ENCODE data around the gene ANXA2R. TPM values are rescaled to one million over a fixed set of nuclear protein-coding genes. Genes with fewer than 3 reads are reported as not detected.

Gene ANXA2R
- total RNA-seq, 1 experiment from 2014 or later = 0.20 TPM

DNA sequence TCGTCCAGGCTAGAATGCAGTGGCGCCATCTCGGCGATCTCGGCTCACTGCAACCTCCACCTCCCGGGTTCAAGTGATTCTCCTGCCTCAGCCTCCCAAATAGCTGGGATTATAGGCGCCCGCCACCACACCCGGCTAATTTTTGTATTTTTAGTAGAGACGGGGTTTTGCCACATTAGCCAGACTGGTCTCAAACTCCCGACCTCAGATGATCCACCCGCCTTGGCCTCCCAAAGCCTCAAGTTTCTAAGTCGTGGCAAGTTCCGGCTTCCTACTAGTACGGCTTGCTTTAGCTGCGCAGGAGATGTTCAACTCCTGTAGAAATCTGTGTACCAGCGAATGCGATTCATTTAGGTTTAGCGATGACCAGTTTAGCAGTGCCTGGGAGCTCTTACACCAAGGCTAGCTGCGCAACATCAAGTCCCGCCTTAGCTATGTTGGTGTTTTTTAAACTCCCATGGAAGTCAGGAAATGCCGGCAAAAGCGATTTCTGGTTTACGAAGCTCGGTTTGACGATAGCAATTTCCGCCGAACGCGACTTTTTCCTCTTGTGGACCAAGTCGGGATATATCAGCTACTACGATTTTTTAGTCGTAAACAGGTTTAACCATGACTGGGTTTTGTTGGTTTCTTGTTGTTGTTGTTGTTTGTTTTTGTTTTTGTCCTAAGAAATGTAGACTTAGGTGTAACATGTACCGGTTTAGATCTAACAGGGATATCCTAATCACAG lies 46.4 kb downstream of the ANXA2R start:
- H2BK15ac ChIP-seq (ENCODE audit: low read depth, low read length) = no peak overlapping the region
- H4K20me1 ChIP-seq (ENCODE audit: control insufficient read depth, insufficient read depth, insufficient read length) = no peaks in the 10 kb centered on the region
- H3K9ac ChIP-seq (ENCODE audit: extremely low read depth, insufficient read length, low read length) = no peak overlapping the region
- WGBS (ENCODE audit: extremely low coverage, insufficient read length, low lambda C conversion rate) = no CpG with 5 or more reads among the region's 34 CpGs
- no peak overlapping the region for H4K5ac ChIP-seq (ENCODE audit: insufficient read length, low read depth, low read length)
- no peak overlapping the region for H3K4me2 ChIP-seq (ENCODE audit: insufficient read depth, insufficient read length, low read length)
- no peaks in the 10 kb centered on the region for H3K4me1 ChIP-seq (ENCODE audit: insufficient read depth, low read length)
- DNase-seq = peak; percentile 37
- no peak overlapping the region for H3K23ac ChIP-seq (ENCODE audit: insufficient read length, low read depth, low read length)
- no peak overlapping the region for H3K27ac Mint-ChIP-seq
- H2AFZ ChIP-seq (ENCODE audit: low read length) = no peak overlapping the region
- H2BK120ac ChIP-seq (ENCODE audit: low read depth, low read length, poor library complexity, severe bottlenecking) = no peak overlapping the region
- H3K27me3 ChIP-seq (ENCODE audit: insufficient read depth, low read length) = peaks cover 75% of the 10 kb centered on the region
- peaks cover 18 to 31% of the 10 kb centered on the region in 2 experiments for H3K9me3 Mint-ChIP-seq
- peaks cover 99% of the 10 kb centered on the region for H3K27me3 Mint-ChIP-seq (ENCODE audit: low read depth)
- no peak overlapping the region for H3T11ph ChIP-seq (ENCODE audit: low read length)
- peak overlapping the region in 1 of 2 experiments; percentile 44; a peak in 3 of 5 replicates for H3K4me3 Mint-ChIP-seq
- no peak overlapping the region for H3K18ac ChIP-seq (ENCODE audit: insufficient read length, low read depth, low read length)
- H3K79me2 ChIP-seq (ENCODE audit: insufficient read depth, low read length) = no peaks in the 10 kb centered on the region
- H3K27ac ChIP-seq (ENCODE audit: insufficient read length, low read depth, low read length) = no peak overlapping the region
- H3K23me2 ChIP-seq (ENCODE audit: insufficient read length, low read depth, low read length, poor library complexity, severe bottlenecking) = peaks cover 12% of the 10 kb centered on the region
- no peak overlapping the region for H3K14ac ChIP-seq (ENCODE audit: insufficient read depth, low read length)
- H3K36me3 Mint-ChIP-seq (ENCODE audit: insufficient read depth in 1 of 3, low read depth in 3 of 3) = peaks cover 0 to 7% (median 5%) of the 10 kb centered on the region in 3 experiments; a peak in 3 of 7 replicates
- no peaks in the 10 kb centered on the region for H3K79me1 ChIP-seq (ENCODE audit: insufficient read depth, low read depth, low read length, poor library complexity, severe bottlenecking)
- no peak overlapping the region for H2BK12ac ChIP-seq (ENCODE audit: insufficient read length, low read depth, low read length)
- H3K4me1 Mint-ChIP-seq = peaks cover 8 to 21% of the 10 kb centered on the region in 2 experiments
- H4K8ac ChIP-seq (replicated peaks; ENCODE audit: insufficient read length, low read depth, low read length) = no peak overlapping the region
- H3K4ac ChIP-seq (ENCODE audit: low read depth, low read length) = no peak overlapping the region
- H2BK20ac ChIP-seq (ENCODE audit: low read depth, low read length, poor library complexity, severe bottlenecking) = no peak overlapping the region
- H2AK5ac ChIP-seq (ENCODE audit: insufficient read length, low read length) = no peak overlapping the region
- no peak overlapping the region for H2BK5ac ChIP-seq (ENCODE audit: insufficient read length, low read length)
- TF ChIP-seq, protein P1, sequence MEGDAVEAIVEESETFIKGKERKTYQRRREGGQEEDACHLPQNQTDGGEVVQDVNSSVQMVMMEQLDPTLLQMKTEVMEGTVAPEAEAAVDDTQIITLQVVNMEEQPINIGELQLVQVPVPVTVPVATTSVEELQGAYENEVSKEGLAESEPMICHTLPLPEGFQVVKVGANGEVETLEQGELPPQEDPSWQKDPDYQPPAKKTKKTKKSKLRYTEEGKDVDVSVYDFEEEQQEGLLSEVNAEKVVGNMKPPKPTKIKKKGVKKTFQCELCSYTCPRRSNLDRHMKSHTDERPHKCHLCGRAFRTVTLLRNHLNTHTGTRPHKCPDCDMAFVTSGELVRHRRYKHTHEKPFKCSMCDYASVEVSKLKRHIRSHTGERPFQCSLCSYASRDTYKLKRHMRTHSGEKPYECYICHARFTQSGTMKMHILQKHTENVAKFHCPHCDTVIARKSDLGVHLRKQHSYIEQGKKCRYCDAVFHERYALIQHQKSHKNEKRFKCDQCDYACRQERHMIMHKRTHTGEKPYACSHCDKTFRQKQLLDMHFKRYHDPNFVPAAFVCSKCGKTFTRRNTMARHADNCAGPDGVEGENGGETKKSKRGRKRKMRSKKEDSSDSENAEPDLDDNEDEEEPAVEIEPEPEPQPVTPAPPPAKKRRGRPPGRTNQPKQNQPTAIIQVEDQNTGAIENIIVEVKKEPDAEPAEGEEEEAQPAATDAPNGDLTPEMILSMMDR (conservative IDR thresholded peaks at IDR 0.05) = no peak
- H4K91ac ChIP-seq (ENCODE audit: insufficient read length, low read depth, low read length) = no peak overlapping the region
- H3K9me3 ChIP-seq (ENCODE audit: control insufficient read depth, low read depth, low read length) = no peaks in the 10 kb centered on the region
- H3K56ac ChIP-seq (ENCODE audit: insufficient read length, low read depth, low read length) = no peak overlapping the region

Measured in H9 (cell line).